ENCODE data around the gene MOB1A.

MOB1A gene

GRCh38 chr2:74201596-74201995, 22.9 kb upstream of the MOB1A start:
- H4K91ac ChIP-seq (ENCODE audit: low read depth, low read length) = no peak overlapping the region
- WGBS (ENCODE audit: extremely low coverage, insufficient coverage, insufficient read length) = no CpG with 5 or more reads among the region's 1 CpG
- DNase-seq = no peak

GRCh38 chr2:74201196-74201595, 22.5 kb upstream of the MOB1A start:
- H3K4me1 ChIP-seq (ENCODE audit: control insufficient read depth in 1 of 2, insufficient read depth in 2 of 2, low read length in 2 of 2) = peaks cover 5 to 7% of the 10 kb centered on the region in 2 experiments
- no peak overlapping the region for H3K4me2 ChIP-seq (ENCODE audit: low read length)
- H3K27me3 ChIP-seq (ENCODE audit: insufficient read depth, low read length) = no peaks in the 10 kb centered on the region
- peaks cover 4% of the 10 kb centered on the region for H3K79me1 ChIP-seq (ENCODE audit: low read length)
- H4K91ac ChIP-seq (ENCODE audit: low read depth, low read length) = no peak overlapping the region
- DNase-seq = no peak
- no peak overlapping the region for H4K8ac ChIP-seq (ENCODE audit: low read depth, low read length)
- H3K23ac ChIP-seq (ENCODE audit: low read length) = no peak overlapping the region
- no peak overlapping the region for H3K4ac ChIP-seq (ENCODE audit: low read depth, low read length)
- H2BK120ac ChIP-seq (ENCODE audit: insufficient read depth, low read length, poor library complexity) = no peak overlapping the region
- H3K14ac ChIP-seq (ENCODE audit: low read length) = no peak overlapping the region
- no peak overlapping the region for H3K18ac ChIP-seq (ENCODE audit: low read length)
- H3K9ac ChIP-seq (ENCODE audit: low read length) = no peak overlapping the region
- no peak overlapping the region for H4K12ac ChIP-seq (ENCODE audit: low read depth, low read length)
- peaks cover 0 to 4% of the 10 kb centered on the region in 2 experiments for H3K36me3 ChIP-seq (ENCODE audit: control insufficient read depth in 1 of 2, insufficient read depth in 2 of 2, low read length in 2 of 2)
- no peak overlapping the region for H3K4me3 ChIP-seq (ENCODE audit: low read depth, low read length)
- no peak overlapping the region for H3K27ac ChIP-seq (ENCODE audit: low read depth, low read length)
- no peak overlapping the region for H2AK5ac ChIP-seq (ENCODE audit: low read length)
- H2AFZ ChIP-seq (ENCODE audit: insufficient read depth, low read length, poor library complexity) = no peak overlapping the region
- H2BK5ac ChIP-seq (ENCODE audit: low read depth, low read length, poor library complexity) = no peak overlapping the region
- peaks cover 2% of the 10 kb centered on the region for H3K9me3 ChIP-seq (ENCODE audit: insufficient read depth, low read depth, low read length)
- H3K79me2 ChIP-seq (ENCODE audit: control insufficient read depth, insufficient read depth, low read length, poor library complexity) = peaks cover 8% of the 10 kb centered on the region
- no peak overlapping the region for H2BK12ac ChIP-seq (ENCODE audit: low read length)
- no CpG with 5 or more reads among the region's 3 CpGs for WGBS (ENCODE audit: extremely low coverage, insufficient coverage, insufficient read length)

More at GRCh38 chr2:74201596-74201995, 22.9 kb upstream of the MOB1A start:
- H2AK5ac ChIP-seq (ENCODE audit: low read length) = no peak overlapping the region
- no peak overlapping the region for H3K18ac ChIP-seq (ENCODE audit: low read length)
- peaks cover 4% of the 10 kb centered on the region for H3K79me1 ChIP-seq (ENCODE audit: low read length)
- peaks cover 8% of the 10 kb centered on the region for H3K79me2 ChIP-seq (ENCODE audit: control insufficient read depth, insufficient read depth, low read length, poor library complexity)
- no peak overlapping the region for H4K8ac ChIP-seq (ENCODE audit: low read depth, low read length)
- no peak overlapping the region for H4K12ac ChIP-seq (ENCODE audit: low read depth, low read length)
- H3K4me3 ChIP-seq (ENCODE audit: low read depth, low read length) = no peak overlapping the region
- H2BK12ac ChIP-seq (ENCODE audit: low read length) = no peak overlapping the region
- H3K27ac ChIP-seq (ENCODE audit: low read depth, low read length) = no peak overlapping the region
- no peak overlapping the region for H3K23ac ChIP-seq (ENCODE audit: low read length)
- no peaks in the 10 kb centered on the region for H3K27me3 ChIP-seq (ENCODE audit: insufficient read depth, low read length)
- no peak overlapping the region for H2BK120ac ChIP-seq (ENCODE audit: insufficient read depth, low read length, poor library complexity)
- no peak overlapping the region for H3K9ac ChIP-seq (ENCODE audit: low read length)
- peaks cover 2% of the 10 kb centered on the region for H3K9me3 ChIP-seq (ENCODE audit: insufficient read depth, low read depth, low read length)
- peaks cover 5 to 7% of the 10 kb centered on the region in 2 experiments for H3K4me1 ChIP-seq (ENCODE audit: control insufficient read depth in 1 of 2, insufficient read depth in 2 of 2, low read length in 2 of 2)
- no peak overlapping the region for H2AFZ ChIP-seq (ENCODE audit: insufficient read depth, low read length, poor library complexity)
- peaks cover 0 to 4% of the 10 kb centered on the region in 2 experiments for H3K36me3 ChIP-seq (ENCODE audit: control insufficient read depth in 1 of 2, insufficient read depth in 2 of 2, low read length in 2 of 2)
- H3K14ac ChIP-seq (ENCODE audit: low read length) = no peak overlapping the region
- no peak overlapping the region for H2BK5ac ChIP-seq (ENCODE audit: low read depth, low read length, poor library complexity)
- no peak overlapping the region for H3K4ac ChIP-seq (ENCODE audit: low read depth, low read length)
- no peak overlapping the region for H3K4me2 ChIP-seq (ENCODE audit: low read length)

- peak in 1 of 2 donors; percentile 22 for DNase-seq
- peaks cover 2 to 3% of the 10 kb centered on the region in 2 experiments for H3K4me1 ChIP-seq (ENCODE audit: control insufficient read depth in 1 of 2, insufficient read depth in 2 of 2, low read length in 2 of 2)
- H2AFZ ChIP-seq (ENCODE audit: insufficient read depth, low read length, poor library complexity) = no peak overlapping the region
- H3K79me1 ChIP-seq (ENCODE audit: low read length) = peaks cover 4% of the 10 kb centered on the region
- WGBS (ENCODE audit: extremely low coverage, insufficient coverage, insufficient read length) = no CpG with 5 or more reads among the region's 8 CpGs
- peak overlapping the region; percentile 58 for H3K4ac ChIP-seq (ENCODE audit: low read depth, low read length)
- no peak overlapping the region for H3K27ac ChIP-seq (ENCODE audit: low read depth, low read length)
- H3K79me2 ChIP-seq (ENCODE audit: control insufficient read depth, insufficient read depth, low read length, poor library complexity) = peaks cover 8% of the 10 kb centered on the region
- peaks cover 0 to 4% of the 10 kb centered on the region in 2 experiments for H3K36me3 ChIP-seq (ENCODE audit: control insufficient read depth in 1 of 2, insufficient read depth in 2 of 2, low read length in 2 of 2)
- no peak overlapping the region for H3K9ac ChIP-seq (ENCODE audit: low read length)
- H4K8ac ChIP-seq (ENCODE audit: low read depth, low read length) = no peak overlapping the region
- H2AK5ac ChIP-seq (ENCODE audit: low read length) = no peak overlapping the region
- H2BK12ac ChIP-seq (ENCODE audit: low read length) = no peak overlapping the region
- no peak overlapping the region for H3K23ac ChIP-seq (ENCODE audit: low read length)
- H2BK120ac ChIP-seq (ENCODE audit: insufficient read depth, low read length, poor library complexity) = no peak overlapping the region
- H3K27me3 ChIP-seq (ENCODE audit: insufficient read depth, low read length) = no peaks in the 10 kb centered on the region
- no peak overlapping the region for H2BK5ac ChIP-seq (ENCODE audit: low read depth, low read length, poor library complexity)
- peak overlapping the region; percentile 89 for H3K4me2 ChIP-seq (ENCODE audit: low read length)
- H4K91ac ChIP-seq (ENCODE audit: low read depth, low read length) = no peak overlapping the region
- peaks cover 2% of the 10 kb centered on the region for H3K9me3 ChIP-seq (ENCODE audit: insufficient read depth, low read depth, low read length)
- H4K12ac ChIP-seq (ENCODE audit: low read depth, low read length) = no peak overlapping the region
- no peak overlapping the region for H3K14ac ChIP-seq (ENCODE audit: low read length)
- H3K18ac ChIP-seq (ENCODE audit: low read length) = no peak overlapping the region
- H3K4me3 ChIP-seq (ENCODE audit: low read depth, low read length) = no peak overlapping the region
These were observed 21.2 kb upstream of the MOB1A start for GRCh38 chr2:74199871-74200305.

- Histone ChIP-seq H2AFZ (ENCODE audit: insufficient read depth, low read length, poor library complexity) (peak overlapping the region; percentile 48), H3K27ac (ENCODE audit: low read depth, low read length) (no peak overlapping the region), H3K4ac (ENCODE audit: low read depth, low read length) (peak overlapping the region; percentile 38), H3K18ac (ENCODE audit: low read length) (no peak overlapping the region), H3K79me2 (ENCODE audit: control insufficient read depth, insufficient read depth, low read length, poor library complexity) (peaks cover 6% of the 10 kb centered on the region), H3K9me3 (ENCODE audit: insufficient read depth, low read depth, low read length) (peaks cover 2% of the 10 kb centered on the region), H3K27me3 (ENCODE audit: insufficient read depth, low read length) (no peaks in the 10 kb centered on the region), H3K14ac (ENCODE audit: low read length) (peak overlapping the region; percentile 87), H2BK12ac (ENCODE audit: low read length) (no peak overlapping the region), H3K4me1 (ENCODE audit: control insufficient read depth in 1 of 2, insufficient read depth in 2 of 2, low read length in 2 of 2) (peaks cover 2 to 3% of the 10 kb centered on the region in 2 experiments), H3K4me2 (ENCODE audit: low read length) (peak overlapping the region; percentile 89), H3K79me1 (ENCODE audit: low read length) (peaks cover 4% of the 10 kb centered on the region), H3K9ac (ENCODE audit: low read length) (peak overlapping the region; percentile 74), H4K12ac (ENCODE audit: low read depth, low read length) (no peak overlapping the region), H2BK5ac (ENCODE audit: low read depth, low read length, poor library complexity) (no peak overlapping the region), H4K8ac (ENCODE audit: low read depth, low read length) (no peak overlapping the region), H3K4me3 (ENCODE audit: low read depth, low read length) (peak overlapping the region; percentile 90), H4K91ac (ENCODE audit: low read depth, low read length) (no peak overlapping the region), H3K23ac (ENCODE audit: low read length) (no peak overlapping the region), H3K36me3 (ENCODE audit: control insufficient read depth in 1 of 2, insufficient read depth in 2 of 2, low read length in 2 of 2) (peaks cover 0 to 2% of the 10 kb centered on the region in 2 experiments), H2BK120ac (ENCODE audit: insufficient read depth, low read length, poor library complexity) (no peak overlapping the region), H2AK5ac (ENCODE audit: low read length) (no peak overlapping the region)
- WGBS (ENCODE audit: extremely low coverage, insufficient coverage, insufficient read length) = no CpG with 5 or more reads among the region's 20 CpGs
- peak in 1 of 2 donors; percentile 56 for DNase-seq
These were observed 20.6 kb upstream of the MOB1A start for GRCh38 chr2:74199275-74199701.
